D721Med (cell line): ENCODE data around the gene GHDC.

Experiments
- DNase-seq: peaks from one replicate; pipeline ENCODE4 v3.0.0; 2011; ENCODE audit warnings: low spot score; ENCODE audit not compliant: insufficient read length
- FAIRE-seq: peaks from 2 replicates; lab custom pipeline; 2011; peaks lifted over from hg19 to GRCh38; lab: Jason Lieb, UNC
- CTCF ChIP-seq: IDR thresholded peaks from 2 replicates; pipeline ENCODE4 v1.5.1; 2012; ENCODE audit warnings: mild to moderate bottlenecking, control low read depth; ENCODE audit not compliant: insufficient read depth; ENCODE audit errors: missing control alignments

Gene GHDC

GRCh38 chr17:42233994-42234393 is 39.7 kb upstream of the GHDC start:
- DNase-seq (no peak), FAIRE-seq (no peak)
- TF ChIP-seq CTCF: no peak

DNA sequence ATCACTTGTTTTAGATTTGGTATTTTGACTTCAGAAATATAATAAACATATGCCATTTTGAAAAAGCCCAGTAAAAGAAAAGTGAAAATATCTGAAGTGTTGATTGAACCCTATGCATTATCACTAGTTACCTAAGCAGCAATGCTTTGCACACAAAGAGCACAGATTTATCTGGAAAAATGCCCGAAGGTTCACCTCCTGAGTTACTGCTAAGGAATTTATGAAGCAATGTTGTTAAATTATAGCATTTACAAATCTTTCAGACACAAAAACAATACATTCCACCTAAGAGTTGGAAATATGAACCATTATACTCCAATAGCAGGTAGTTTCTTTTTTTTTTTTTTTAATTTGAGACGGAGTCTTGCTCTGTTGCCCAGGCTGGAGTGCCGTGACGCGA is 38.9 kb upstream of the GHDC start:
- DNase-seq (no peak), FAIRE-seq (no peak)
- no peak for TF ChIP-seq CTCF

GRCh38 chr17:42230225-42230624 is 35.9 kb upstream of the GHDC start:
- no peak for FAIRE-seq
- DNase-seq: no peak
- no peak for TF ChIP-seq CTCF

GRCh38 chr17:42227849-42228700 is 33.8 kb upstream of the GHDC start:
- no peak for FAIRE-seq
- no peak for DNase-seq
- no peak for TF ChIP-seq CTCF

DNA sequence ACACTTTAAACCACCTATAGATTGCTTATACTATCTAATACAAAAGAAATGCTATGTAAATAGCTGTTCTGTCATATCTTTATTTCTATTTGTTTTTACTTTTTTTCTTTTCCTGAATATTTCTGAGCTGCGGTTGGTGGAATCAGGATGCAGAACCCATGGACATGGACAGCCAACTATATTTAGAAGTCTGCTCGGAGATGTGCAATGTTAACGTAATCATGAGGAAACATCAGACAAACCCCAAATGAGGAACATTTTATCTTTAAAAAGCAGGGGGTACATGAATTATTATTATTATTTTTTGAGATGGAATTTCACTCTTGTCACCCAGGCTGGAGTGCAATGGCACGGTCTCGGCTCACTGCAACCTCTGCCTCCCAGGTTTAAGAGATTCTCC is 31.4 kb upstream of the GHDC start:
- DNase-seq: no peak
- no peak for FAIRE-seq
- no peak for TF ChIP-seq CTCF

DNA sequence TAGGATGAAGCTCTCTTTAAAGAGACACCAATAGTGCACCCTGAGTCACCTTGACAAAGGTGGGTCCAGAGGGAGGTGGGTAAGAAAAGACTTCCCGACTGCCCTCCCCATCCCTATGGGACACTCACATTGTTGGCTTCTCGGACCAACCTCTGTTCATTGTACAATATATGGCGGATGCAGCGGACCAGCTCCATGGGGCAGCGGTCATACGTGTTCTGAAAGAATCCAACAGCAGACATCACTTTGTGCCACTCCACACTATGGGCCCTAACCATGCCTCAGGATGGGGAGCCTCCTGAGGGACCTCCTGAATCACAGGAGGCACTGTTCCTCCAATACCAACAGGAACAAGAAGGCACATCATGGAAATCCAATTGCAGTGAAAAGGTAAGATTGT is 30.4 kb upstream of the GHDC start:
- DNase-seq (no peak), FAIRE-seq (no peak)
- no peak for TF ChIP-seq CTCF
